ENCODE measurements around the gene SREK1IP1. TPM values are rescaled to one million over a fixed set of nuclear protein-coding genes. Genes with fewer than 3 reads are reported as not detected.

The SREK1IP1 gene
- total and polyA plus RNA-seq, 8 donors: 17.1 to 27.2 (median 22.6) TPM

GRCh38 chr5:64784451-64785025 lies 16.0 kb upstream of the SREK1IP1 start:
- DNase-seq (peak in 3 of 4 donors; percentile 55 to 90 (median 74)), ATAC-seq (peak; percentile 90)
- Histone ChIP-seq H3K9me3 (no peaks in the 10 kb centered on the region), H3K27ac (no peak overlapping the region), H3K4me3 (no peak overlapping the region), H3K36me3 (peaks cover 0 to 12% of the 10 kb centered on the region in 2 donors), H3K4me1 (no peaks in the 10 kb centered on the region), H3K27me3 (no peaks in the 10 kb centered on the region)
- intact Hi-C loops (cut with DNase I): no loop called here
- TF ChIP-seq CTCF (IDR thresholded peaks at IDR 0.05): peak; percentile 80 to 82

GRCh38 chr5:64775291-64775690 lies 6.8 kb upstream of the SREK1IP1 start:
- no peak for TF ChIP-seq CTCF (IDR thresholded peaks at IDR 0.05)
- intact Hi-C loops (cut with DNase I): loop anchor here in 1 of 2 donors (10.0 kb wide), 1 partner anchor 140 kb away; no protein-coding TSS in a partner anchor
- peaks cover 0 to 20% of the 10 kb centered on the region in 2 donors for H3K4me1 ChIP-seq
- no peaks in the 10 kb centered on the region for H3K9me3 ChIP-seq
- H3K27me3 ChIP-seq: no peaks in the 10 kb centered on the region
- H3K36me3 ChIP-seq: peaks cover 0 to 4% of the 10 kb centered on the region in 2 donors
- no peak for DNase-seq
- no peak overlapping the region for H3K4me3 ChIP-seq
- peak overlapping the region in 1 of 2 donors; percentile 66 for H3K27ac ChIP-seq
- ATAC-seq: no peak

- Histone ChIP-seq H3K36me3 (peaks cover 0 to 4% of the 10 kb centered on the region in 2 donors), H3K27me3 (no peaks in the 10 kb centered on the region), H3K27ac (no peak overlapping the region), H3K4me1 (peaks cover 9 to 31% of the 10 kb centered on the region in 2 donors), H3K9me3 (no peaks in the 10 kb centered on the region), H3K4me3 (no peak overlapping the region)
- TF ChIP-seq CTCF (IDR thresholded peaks at IDR 0.05): no peak
- intact Hi-C loops (cut with DNase I): loop anchor here in 1 of 2 donors (10.0 kb wide), 1 partner anchor 139 kb away; no protein-coding TSS in a partner anchor
- ATAC-seq (no peak), DNase-seq (no peak)
Measured at GRCh38 chr5:64773533-64773932, 5.0 kb upstream of the SREK1IP1 start.

GRCh38 chr5:64771736-64772135 lies 3.2 kb upstream of the SREK1IP1 start:
- H3K9me3 ChIP-seq: no peaks in the 10 kb centered on the region
- intact Hi-C loops (cut with DNase I): loop anchor here in 1 of 2 donors (10.0 kb wide), 1 partner anchor 137 kb away; no protein-coding TSS in a partner anchor
- no peak for ATAC-seq
- peaks cover 0 to 4% of the 10 kb centered on the region in 2 donors for H3K36me3 ChIP-seq
- no peak overlapping the region for H3K4me3 ChIP-seq
- no peaks in the 10 kb centered on the region for H3K27me3 ChIP-seq
- peaks cover 17 to 43% of the 10 kb centered on the region in 2 donors for H3K4me1 ChIP-seq
- TF ChIP-seq CTCF (IDR thresholded peaks at IDR 0.05): no peak
- DNase-seq: no peak
- no peak overlapping the region for H3K27ac ChIP-seq

GRCh38 chr5:64769855-64770254 lies 1.4 kb upstream of the SREK1IP1 start:
- peaks cover 22 to 45% of the 10 kb centered on the region in 2 donors for H3K4me1 ChIP-seq
- no peaks in the 10 kb centered on the region for H3K27me3 ChIP-seq
- DNase-seq: no peak
- intact Hi-C loops (cut with DNase I): loop anchor here in 1 of 2 donors (10.0 kb wide), 1 partner anchor 135 kb away; no protein-coding TSS in a partner anchor
- H3K27ac ChIP-seq: no peak overlapping the region
- H3K4me3 ChIP-seq: peak overlapping the region in 1 of 2 donors; percentile 84
- no peak for TF ChIP-seq CTCF (IDR thresholded peaks at IDR 0.05)
- no peak for ATAC-seq
- no peaks in the 10 kb centered on the region for H3K36me3 ChIP-seq
- H3K9me3 ChIP-seq: no peaks in the 10 kb centered on the region

Data from left lung (tissue), 10 donors.